NT2/D1 (cell line): Measurements from ENCODE around the gene CCDC97.

Source experiments
- DNase-seq: peaks from one replicate; pipeline ENCODE4 v3.0.0-alpha.2; 2011; ENCODE audit warnings: low read depth, low spot score
- H3K27me3 ChIP-seq: 2 replicates; pipeline ENCODE4 v1.6.0; 2011; ENCODE audit warnings: mild to moderate bottlenecking; ENCODE audit not compliant: insufficient read length, insufficient read depth
- H3K36me3 ChIP-seq: 2 replicates; pipeline ENCODE4 v1.6.1; 2011; ENCODE audit warnings: mild to moderate bottlenecking, low read length, mixed read lengths; ENCODE audit not compliant: insufficient read depth, insufficient read length
- H3K4me1 ChIP-seq: 2 replicates; pipeline ENCODE4 v1.5.1; 2011; ENCODE audit not compliant: insufficient read depth, insufficient read length
- H3K4me3 ChIP-seq: 2 replicates; pipeline ENCODE4 v1.5.1; 2011; ENCODE audit warnings: low read depth; ENCODE audit not compliant: insufficient read length
- H3K9ac ChIP-seq: 2 replicates; pipeline ENCODE4 v1.6.0; 2011; ENCODE audit warnings: low read depth; ENCODE audit not compliant: insufficient read length
- H3K9me3 ChIP-seq: 2 replicates; pipeline ENCODE4 v1.5.1; 2011; ENCODE audit warnings: mild to moderate bottlenecking, low read length; ENCODE audit not compliant: insufficient read depth
- SUZ12 ChIP-seq: IDR thresholded peaks from 2 replicates; pipeline ENCODE4 v1.6.1; 2011; ENCODE audit not compliant: insufficient read length, insufficient read depth; ENCODE audit errors: extremely low read depth
- YY1 ChIP-seq: IDR thresholded peaks from 2 replicates; pipeline ENCODE4 v1.6.1; 2011; ENCODE audit not compliant: insufficient read length, insufficient read depth
- ZNF274 ChIP-seq: IDR thresholded peaks from 2 replicates; pipeline ENCODE4 v1.6.1; 2011; ENCODE audit warnings: mild to moderate bottlenecking, low read depth, low read length

Gene CCDC97

GRCh38 chr19:41311613-41312012 is 1.6 kb downstream of the CCDC97 start:
- peaks cover 5% of the 10 kb centered on the region for H3K4me1 ChIP-seq
- TF ChIP-seq YY1 (no peak), SUZ12 (no peak)

GRCh38 chr19:41316306-41316920 is 6.4 kb downstream of the CCDC97 start:
- TF ChIP-seq ZNF274 = no peak
- TF ChIP-seq SUZ12 = no peak
- no peak for TF ChIP-seq YY1
- Histone ChIP-seq H3K36me3 (peaks cover 81% of the 10 kb centered on the region), H3K9me3 (peaks cover 7% of the 10 kb centered on the region; the same call in 1 of the 2 replicates), H3K4me1 (peaks cover 13% of the 10 kb centered on the region), H3K4me3 (no peak overlapping the region), H3K27me3 (no peaks in the 10 kb centered on the region), H3K9ac (no peak overlapping the region)
- DNase-seq = no peak

More at GRCh38 chr19:41311613-41312012, 1.6 kb downstream of the CCDC97 start:
- no peak for DNase-seq
- peaks cover 53% of the 10 kb centered on the region for H3K36me3 ChIP-seq
- H3K9ac ChIP-seq = peak overlapping the region; percentile 4
- H3K4me3 ChIP-seq = no peak overlapping the region
- peaks cover 6% of the 10 kb centered on the region; the same call in 1 of the 2 replicates for H3K9me3 ChIP-seq
- H3K27me3 ChIP-seq = no peaks in the 10 kb centered on the region

- Histone ChIP-seq H3K9me3 (peaks cover 7% of the 10 kb centered on the region; the same call in 1 of the 2 replicates), H3K4me3 (no peak overlapping the region), H3K27me3 (no peaks in the 10 kb centered on the region), H3K9ac (no peak overlapping the region), H3K36me3 (peaks cover 72% of the 10 kb centered on the region), H3K4me1 (peaks cover 28% of the 10 kb centered on the region)
- TF ChIP-seq SUZ12 = no peak
- TF ChIP-seq YY1 = no peak
- DNase-seq = no peak
Observed at GRCh38 chr19:41318696-41319499, 8.9 kb downstream of the CCDC97 start.

GRCh38 chr19:41319500-41320184 is 9.7 kb downstream of the CCDC97 start:
- peaks cover 34% of the 10 kb centered on the region for H3K4me1 ChIP-seq
- H3K36me3 ChIP-seq = peaks cover 67% of the 10 kb centered on the region
- H3K27me3 ChIP-seq = no peaks in the 10 kb centered on the region
- no peak overlapping the region for H3K4me3 ChIP-seq
- no peak for DNase-seq
- H3K9ac ChIP-seq = no peak overlapping the region
- TF ChIP-seq SUZ12 = no peak
- TF ChIP-seq YY1 = no peak
- TF ChIP-seq ZNF274 = no peak
- peaks cover 7% of the 10 kb centered on the region; the same call in 1 of the 2 replicates for H3K9me3 ChIP-seq

- Histone ChIP-seq H3K4me3 (no peak overlapping the region), H3K27me3 (no peaks in the 10 kb centered on the region), H3K36me3 (peaks cover 64% of the 10 kb centered on the region), H3K9me3 (peaks cover 7% of the 10 kb centered on the region; the same call in 1 of the 2 replicates), H3K9ac (no peak overlapping the region), H3K4me1 (peaks cover 34% of the 10 kb centered on the region)
- TF ChIP-seq ZNF274 (no peak), YY1 (no peak), SUZ12 (no peak)
- no peak for DNase-seq
Observed at GRCh38 chr19:41320185-41320518, 10.2 kb downstream of the CCDC97 start.

GRCh38 chr19:41320568-41320967 is 10.6 kb downstream of the CCDC97 start:
- H3K4me3 ChIP-seq = no peak overlapping the region
- H3K9me3 ChIP-seq = peaks cover 7% of the 10 kb centered on the region; the same call in 1 of the 2 replicates
- no peak for DNase-seq
- H3K9ac ChIP-seq = no peak overlapping the region
- TF ChIP-seq SUZ12 = no peak
- no peak for TF ChIP-seq YY1
- TF ChIP-seq ZNF274 = no peak
- no peaks in the 10 kb centered on the region for H3K27me3 ChIP-seq
- peaks cover 60% of the 10 kb centered on the region for H3K36me3 ChIP-seq
- H3K4me1 ChIP-seq = peaks cover 34% of the 10 kb centered on the region

- Histone ChIP-seq H3K4me3 (no peak overlapping the region), H3K27me3 (no peaks in the 10 kb centered on the region), H3K4me1 (peaks cover 40% of the 10 kb centered on the region), H3K36me3 (peaks cover 54% of the 10 kb centered on the region), H3K9me3 (peaks cover 6% of the 10 kb centered on the region; the same call in 1 of the 2 replicates), H3K9ac (no peak overlapping the region)
- no peak for DNase-seq
- no peak for TF ChIP-seq YY1
- no peak for TF ChIP-seq ZNF274
- TF ChIP-seq SUZ12 = no peak
Observed at GRCh38 chr19:41321204-41321599, 11.2 kb downstream of the CCDC97 start.
